GM06990 (cell line): ENCODE measurements around the gene TAF4.

Experiments
- DNase-seq: peaks from one replicate; pipeline ENCODE4 v3.0.0-alpha.2; 2011; ENCODE audit not compliant: insufficient read length; ENCODE audit errors: extremely low read depth
- H3K27me3 ChIP-seq: replicated peaks from 2 replicates; pipeline ENCODE4 v1.6.0; 2011; ENCODE audit warnings: low read length; ENCODE audit not compliant: control insufficient read depth, insufficient read depth
- H3K36me3 ChIP-seq: 2 replicates; pipeline ENCODE4 v1.5.1; 2011; ENCODE audit warnings: low read length; ENCODE audit not compliant: control insufficient read depth, insufficient read depth
- H3K4me3 ChIP-seq: replicated peaks from 2 replicates; pipeline ENCODE4 v1.5.1; 2011; ENCODE audit warnings: low read depth, mild to moderate bottlenecking, control low read depth, low read length
- CTCF ChIP-seq: IDR thresholded peaks from 2 replicates; pipeline ENCODE4 v1.5.1; 2011; ENCODE audit warnings: low read length, control low read depth, mild to moderate bottlenecking, inconsistent platforms; ENCODE audit not compliant: insufficient read depth, poor library complexity, severe bottlenecking

TAF4 gene

GRCh38 chr20:62064770-62065673 is 659 bp downstream of the TAF4 start:
- TF ChIP-seq CTCF, result no peak
- no peak for DNase-seq
- no peaks in the 10 kb centered on the region for H3K27me3 ChIP-seq
- H3K36me3 ChIP-seq, result no peaks in the 10 kb centered on the region
- peak overlapping the region; percentile 65 for H3K4me3 ChIP-seq

GRCh38 chr20:62063981-62064769 is 1.5 kb downstream of the TAF4 start:
- Histone ChIP-seq H3K27me3 (no peaks in the 10 kb centered on the region), H3K36me3 (no peaks in the 10 kb centered on the region), H3K4me3 (peak overlapping the region; percentile 47)
- TF ChIP-seq CTCF, result no peak
- DNase-seq, result no peak

- DNase-seq, result no peak
- TF ChIP-seq CTCF, result no peak
- H3K36me3 ChIP-seq, result no peaks in the 10 kb centered on the region; the same call in 1 of the 2 replicates
- no peak overlapping the region for H3K4me3 ChIP-seq
- H3K27me3 ChIP-seq, result no peaks in the 10 kb centered on the region
These were observed 2.2 kb downstream of the TAF4 start for GRCh38 chr20:62063315-62063980.

GRCh38 chr20:62062661-62063314 is 2.9 kb downstream of the TAF4 start:
- no peaks in the 10 kb centered on the region for H3K27me3 ChIP-seq
- no peak for TF ChIP-seq CTCF
- DNase-seq, result no peak
- no peak overlapping the region for H3K4me3 ChIP-seq
- H3K36me3 ChIP-seq, result no peaks in the 10 kb centered on the region; the same call in 1 of the 2 replicates

GRCh38 chr20:62061851-62062423 is 3.7 kb downstream of the TAF4 start:
- no peaks in the 10 kb centered on the region; the same call in 1 of the 2 replicates for H3K36me3 ChIP-seq
- H3K27me3 ChIP-seq, result no peaks in the 10 kb centered on the region
- H3K4me3 ChIP-seq, result no peak overlapping the region
- DNase-seq, result no peak
- TF ChIP-seq CTCF, result no peak
